Hindlimb muscle (tissue), 1 donor: ENCODE data around the gene ADGRL2. TPM values are rescaled to one million over a fixed set of nuclear protein-coding genes. Genes with fewer than 3 reads are reported as not detected.
"Not testable (repeated sequence)": the region's sequence is repeated elsewhere in the genome, so short reads cannot be mapped to it uniquely, and the experiment has no call there.

Experiments used
- DNase-seq: peaks from one replicate; pipeline ENCODE4 v3.0.0-alpha.2; 2013
- polyA plus RNA-seq: library from polyadenylated mRNA; unstranded; fragments of 120-200 nt; gene quantifications from one replicate; pipeline ENCODE4 v1.2.1, GENCODE V29; 2013; ENCODE audit not compliant: insufficient read length

Gene ADGRL2
- polyA plus RNA-seq, 1 donor, result 75.7 TPM

DNA sequence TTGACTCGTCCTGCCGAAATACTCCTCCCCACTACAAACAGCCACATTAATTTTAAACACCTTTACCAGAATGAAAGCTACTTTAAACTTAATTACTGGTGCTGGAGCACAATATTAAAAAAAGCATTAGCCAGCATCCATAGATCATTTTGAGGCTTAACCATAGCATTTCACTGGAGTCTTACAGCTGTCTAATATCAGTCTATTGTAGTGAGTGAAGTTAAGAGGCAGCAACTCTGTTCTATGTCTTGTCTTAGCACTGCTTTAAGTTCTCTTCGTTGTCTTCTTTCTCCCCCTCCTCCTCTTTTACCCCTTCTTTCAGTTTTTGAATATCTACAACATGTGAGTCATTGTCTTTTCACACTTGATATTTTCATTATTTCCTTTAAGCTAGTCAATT is 49.3 kb downstream of the ADGRL2 start:
- no peak for DNase-seq

GRCh38 chr1:81850495-81850894 is 49.8 kb downstream of the ADGRL2 start:
- DNase-seq, result no peak

- no peak for DNase-seq
These were observed 50.5 kb downstream of the ADGRL2 start for GRCh38 chr1:81851217-81851616.

DNA sequence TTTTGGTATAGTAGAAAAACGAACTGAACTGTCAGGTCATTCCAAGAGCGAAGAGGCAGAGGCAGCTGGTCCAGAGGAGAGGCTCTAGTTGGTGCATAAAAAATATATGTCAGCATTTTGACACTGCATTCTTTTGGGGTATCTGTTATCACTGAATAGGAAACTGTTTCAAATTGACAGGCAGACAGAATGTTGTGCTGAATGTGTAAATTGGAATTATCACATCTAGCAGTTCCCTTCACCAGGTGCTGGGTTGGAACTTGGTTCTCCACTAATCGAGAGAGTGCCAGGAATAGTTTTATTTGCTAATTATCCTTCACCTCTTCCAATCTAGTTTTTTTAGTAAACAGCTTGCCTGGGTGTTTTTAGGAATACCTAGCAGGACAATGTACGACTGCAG is 52.2 kb downstream of the ADGRL2 start:
- no peak for DNase-seq

- DNase-seq, result no peak
These were observed 66.5 kb downstream of the ADGRL2 start for GRCh38 chr1:81867235-81867634.

DNA sequence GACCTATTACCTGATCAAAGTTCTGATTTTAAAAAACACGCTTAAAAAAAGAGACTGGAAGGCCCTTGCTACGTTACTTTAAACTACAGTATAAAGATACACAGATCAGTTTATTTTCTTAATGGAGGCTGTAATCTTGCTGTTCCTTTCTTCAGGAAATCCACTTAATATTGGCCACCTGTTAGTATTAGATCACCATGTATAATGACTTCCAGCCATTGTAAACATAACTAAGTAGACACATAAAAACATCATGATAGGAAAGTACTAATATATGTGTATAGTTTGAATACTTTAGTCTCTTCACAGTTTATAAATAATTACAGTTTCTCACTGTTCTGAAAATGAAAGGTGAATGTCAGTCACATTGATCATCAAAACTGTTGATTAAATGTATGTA is 68.6 kb downstream of the ADGRL2 start:
- DNase-seq, result no peak

GRCh38 chr1:81871091-81871490 is 70.4 kb downstream of the ADGRL2 start:
- DNase-seq, result not testable (repeated sequence)

DNA sequence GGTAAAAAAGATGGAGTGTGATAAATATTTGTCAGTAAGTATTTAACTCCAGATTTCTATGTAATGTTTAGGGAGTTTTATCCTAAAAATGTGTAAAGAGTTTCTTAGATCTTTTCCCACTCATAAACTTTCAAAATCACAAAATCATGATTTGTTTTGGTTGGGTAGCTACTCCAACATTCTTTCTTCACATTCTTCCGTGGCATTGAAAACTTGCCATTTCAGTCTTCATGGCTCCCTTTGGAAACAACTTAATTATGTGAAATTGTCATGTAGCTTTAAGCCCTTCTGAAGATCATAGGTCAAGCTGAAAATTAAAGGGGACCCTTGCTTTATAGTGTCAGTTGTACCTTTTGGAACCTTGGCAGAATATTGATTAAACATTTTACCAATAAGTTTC is 73.2 kb downstream of the ADGRL2 start:
- DNase-seq, result no peak

DNA sequence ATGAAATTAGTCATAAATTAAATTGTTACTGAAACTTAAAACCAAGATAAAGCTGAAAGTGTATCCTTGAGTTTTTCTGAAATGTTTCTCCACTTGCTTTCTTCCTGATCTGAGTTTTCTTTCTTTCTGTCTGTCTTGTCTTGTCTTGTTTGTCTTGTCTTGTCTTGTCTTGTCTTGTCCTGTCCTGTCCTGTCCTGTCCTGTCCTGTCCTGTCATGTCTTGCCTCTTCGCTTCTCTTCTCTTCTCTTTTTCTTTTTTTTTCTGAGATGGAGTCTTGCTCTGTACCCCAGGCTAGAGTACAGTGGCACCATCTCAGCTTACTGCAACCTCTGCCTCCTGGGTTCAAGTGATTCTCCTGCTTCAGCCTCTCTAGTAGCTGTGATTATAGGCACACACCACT is 73.7 kb downstream of the ADGRL2 start:
- DNase-seq, result no peak

DNA sequence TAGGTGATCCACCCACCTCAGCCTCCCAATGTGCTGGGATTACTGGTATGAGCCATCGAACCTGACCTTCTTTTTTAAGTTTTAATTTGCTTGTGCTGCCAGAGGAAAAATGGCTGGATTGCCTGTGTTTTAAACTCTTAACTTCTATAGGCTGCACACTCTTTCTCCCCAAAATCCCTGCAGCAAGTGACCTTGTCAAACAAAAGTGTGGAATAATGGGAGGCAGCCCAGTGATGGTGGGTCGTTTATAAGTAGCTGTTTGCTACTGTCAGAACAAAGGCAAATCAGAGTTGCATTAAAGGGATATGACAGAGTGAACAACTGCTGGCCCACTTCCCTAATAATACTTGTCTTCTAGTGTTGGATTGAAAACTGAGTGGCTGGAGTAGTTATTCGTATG is 74.2 kb downstream of the ADGRL2 start:
- DNase-seq, result no peak

DNA sequence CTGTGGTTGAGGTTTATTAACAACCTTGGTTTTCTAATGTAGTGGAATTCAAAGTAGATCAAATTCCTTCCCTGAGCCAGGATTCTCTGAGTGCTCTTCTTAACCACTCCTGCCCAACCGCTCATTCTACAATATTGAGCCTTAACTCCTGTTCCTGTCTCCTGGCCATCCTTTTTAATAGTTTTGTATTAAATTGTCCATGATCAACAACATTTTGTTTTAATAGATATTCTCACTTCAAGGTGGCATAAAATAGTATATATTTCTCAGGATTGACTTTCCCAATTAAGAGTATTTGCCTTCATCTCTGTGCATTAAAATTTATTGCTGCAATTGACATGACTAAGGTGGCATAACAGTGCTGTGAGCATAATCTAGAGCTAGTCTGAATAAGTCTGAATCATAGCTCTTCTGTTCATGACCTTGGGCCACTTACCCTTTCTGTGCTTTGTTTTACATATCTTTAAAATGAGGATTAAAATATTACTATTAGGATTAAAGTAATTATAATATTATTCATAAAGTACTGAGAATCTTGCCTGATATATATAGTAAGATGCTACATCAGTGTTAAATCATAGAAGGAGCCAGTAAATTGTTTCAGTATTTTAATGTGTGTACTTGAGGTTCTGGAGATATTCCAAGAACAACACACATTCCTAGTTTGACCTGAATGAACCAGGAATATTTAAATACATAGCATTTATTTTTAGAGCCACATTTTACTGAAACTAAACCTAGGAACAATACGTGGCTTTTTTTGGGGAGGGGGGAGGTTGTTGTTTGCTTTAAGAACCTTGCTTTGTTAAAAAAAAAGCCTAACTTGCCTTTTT is 76.4 kb downstream of the ADGRL2 start:
- DNase-seq, result no peak

- no peak for DNase-seq
These were observed 77.2 kb downstream of the ADGRL2 start for GRCh38 chr1:81877940-81878339.

- no peak for DNase-seq
These were observed 77.8 kb downstream of the ADGRL2 start for GRCh38 chr1:81878538-81878937.

DNA sequence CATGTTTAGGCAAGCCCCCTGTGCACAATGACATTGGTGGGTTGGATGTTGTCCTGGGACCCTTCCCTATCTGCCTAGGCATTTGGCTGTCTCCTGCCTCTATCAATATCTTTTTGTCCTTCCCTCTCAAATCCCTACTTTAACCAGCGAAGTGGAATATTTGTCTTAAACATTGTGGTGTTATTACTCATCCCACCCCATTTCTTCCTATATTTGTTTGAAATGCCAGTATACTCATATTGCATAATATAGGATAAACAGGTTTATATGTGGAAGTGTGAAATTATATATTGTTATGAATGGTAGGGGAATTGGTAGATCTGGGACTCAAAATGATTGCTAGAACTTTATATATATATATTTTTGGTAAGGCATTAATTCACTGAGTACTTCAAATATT is 80.0 kb downstream of the ADGRL2 start:
- no peak for DNase-seq

GRCh38 chr1:81885291-81885690 is 84.6 kb downstream of the ADGRL2 start:
- no peak for DNase-seq

DNA sequence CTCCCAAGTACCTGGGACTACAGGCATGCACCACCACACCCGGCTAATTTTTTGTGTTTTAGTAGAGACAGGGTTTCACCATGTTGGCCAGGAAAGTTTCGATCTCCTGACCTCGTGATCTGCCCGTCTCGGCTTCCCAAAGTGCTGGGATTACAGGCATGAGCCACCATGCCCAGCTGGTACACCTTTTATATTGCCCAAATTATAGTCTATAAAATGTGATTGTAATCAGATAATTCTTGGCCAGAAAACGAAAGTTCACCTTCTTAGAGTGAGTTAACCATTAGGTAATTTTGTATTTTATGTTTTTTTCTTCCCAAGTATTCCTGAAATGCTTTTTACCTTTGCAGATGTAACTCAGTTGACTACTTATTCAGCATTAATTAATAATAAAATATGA is 85.6 kb downstream of the ADGRL2 start:
- not testable (repeated sequence) for DNase-seq

GRCh38 chr1:81887421-81888144 is 86.8 kb downstream of the ADGRL2 start:
- DNase-seq, result no peak

DNA sequence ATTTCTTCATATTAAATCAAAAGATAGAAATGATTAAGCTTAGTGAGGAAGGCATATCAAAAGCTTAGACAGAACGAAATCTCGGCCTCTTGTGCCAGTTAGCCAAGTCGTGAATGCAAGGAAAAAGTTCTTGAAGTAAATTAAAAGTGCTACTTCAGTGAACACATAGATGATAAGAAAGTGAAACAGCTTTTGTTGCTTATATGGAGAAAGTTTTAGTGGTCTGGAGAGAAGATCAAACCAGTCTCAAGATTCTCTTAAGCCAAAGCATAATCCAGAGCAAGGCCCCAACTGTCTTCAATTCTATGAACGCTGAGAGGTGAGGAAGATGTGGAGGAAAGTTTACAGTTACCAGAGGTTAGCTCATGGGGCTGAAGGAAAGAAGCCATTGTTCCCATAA is 88.4 kb downstream of the ADGRL2 start:
- no peak for DNase-seq

- DNase-seq, result no peak
These were observed 94.1 kb downstream of the ADGRL2 start for GRCh38 chr1:81894867-81895266.

DNA sequence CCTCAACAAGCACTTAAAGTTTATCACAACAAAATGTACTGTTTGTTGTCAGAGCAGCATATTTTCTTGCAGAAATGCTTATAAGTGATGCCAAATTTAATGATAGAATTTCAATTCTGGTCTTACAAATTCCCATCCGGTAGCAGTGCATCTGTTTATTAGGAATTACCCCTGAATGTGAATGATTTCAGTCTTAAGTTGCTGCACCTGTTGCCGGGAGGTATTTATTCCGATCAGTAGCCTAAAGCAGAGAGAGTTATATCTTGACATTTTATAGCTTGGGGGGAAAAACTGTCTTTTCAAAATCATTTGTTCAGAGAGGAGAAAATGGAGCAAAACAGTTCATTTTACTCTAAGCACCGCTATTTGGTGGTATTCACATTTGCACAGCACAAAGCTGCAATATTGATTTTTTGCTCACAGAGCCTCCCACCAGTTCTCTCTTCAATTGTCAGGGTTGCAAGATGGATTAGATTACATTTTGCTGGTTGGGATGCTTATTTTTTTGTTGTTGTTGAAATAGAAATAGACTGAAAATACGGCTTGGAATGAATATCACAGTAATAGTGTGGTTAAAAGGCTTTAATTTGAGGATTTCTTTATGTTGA is 98.6 kb downstream of the ADGRL2 start:
- no peak for DNase-seq

DNA sequence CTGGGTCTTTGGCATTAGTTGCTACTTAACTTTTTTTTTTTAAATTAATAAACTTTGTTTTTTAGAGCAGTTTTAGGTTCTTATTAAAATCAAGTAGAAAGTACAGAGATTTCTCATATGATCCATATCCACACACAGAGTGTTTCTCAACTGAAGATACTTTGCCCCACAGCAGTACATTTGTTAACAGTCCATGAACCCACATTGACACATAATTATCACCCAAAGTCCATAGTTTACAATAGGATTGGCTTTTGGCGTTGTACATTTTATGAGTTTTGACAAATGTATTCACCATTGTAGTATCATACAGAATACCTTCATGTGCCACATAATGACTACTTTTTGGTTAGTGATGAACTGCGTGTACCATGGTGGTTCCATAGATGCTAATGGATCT is 106.8 kb downstream of the ADGRL2 start:
- DNase-seq, result no peak

GRCh38 chr1:81912383-81912782 is 111.6 kb downstream of the ADGRL2 start:
- DNase-seq, result no peak

GRCh38 chr1:81915937-81916336 is 115.2 kb downstream of the ADGRL2 start:
- DNase-seq, result no peak

- peak; percentile 25 for DNase-seq
These were observed 119.6 kb downstream of the ADGRL2 start for GRCh38 chr1:81920245-81920740.
